ES-I3 (cell line): ENCODE results near the gene PYROXD2.
"Not testable (repeated sequence)": the region's sequence is repeated elsewhere in the genome, so short reads cannot be mapped to it uniquely, and the experiment has no call there.

ENCODE experiments used
- H3K36me3 ChIP-seq: 2 replicates; pipeline ENCODE4 v1.6.1; 2013; ENCODE audit warnings: mild to moderate bottlenecking, low read length, control low read depth, moderate library complexity; ENCODE audit not compliant: insufficient read depth
- H3K4me1 ChIP-seq: 2 replicates; pipeline ENCODE4 v1.6.1; 2013; ENCODE audit warnings: mild to moderate bottlenecking, control low read depth, low read length; ENCODE audit not compliant: insufficient read depth
- H3K9ac ChIP-seq: 2 replicates; pipeline ENCODE4 v1.6.1; 2013; ENCODE audit warnings: low read depth, mild to moderate bottlenecking, low read length, moderate library complexity
- H3K9me3 ChIP-seq: 2 replicates; pipeline ENCODE4 v1.6.1; 2013; ENCODE audit warnings: mild to moderate bottlenecking, low read length, moderate library complexity; ENCODE audit not compliant: control insufficient read depth, insufficient read depth

The PYROXD2 gene

GRCh38 chr10:98399784-98400183 lies 15.2 kb downstream of the PYROXD2 start:
- H3K36me3 ChIP-seq, result no peaks in the 10 kb centered on the region
- no peaks in the 10 kb centered on the region for H3K9me3 ChIP-seq
- H3K4me1 ChIP-seq, result no peaks in the 10 kb centered on the region
- H3K9ac ChIP-seq, result no peak overlapping the region

DNA sequence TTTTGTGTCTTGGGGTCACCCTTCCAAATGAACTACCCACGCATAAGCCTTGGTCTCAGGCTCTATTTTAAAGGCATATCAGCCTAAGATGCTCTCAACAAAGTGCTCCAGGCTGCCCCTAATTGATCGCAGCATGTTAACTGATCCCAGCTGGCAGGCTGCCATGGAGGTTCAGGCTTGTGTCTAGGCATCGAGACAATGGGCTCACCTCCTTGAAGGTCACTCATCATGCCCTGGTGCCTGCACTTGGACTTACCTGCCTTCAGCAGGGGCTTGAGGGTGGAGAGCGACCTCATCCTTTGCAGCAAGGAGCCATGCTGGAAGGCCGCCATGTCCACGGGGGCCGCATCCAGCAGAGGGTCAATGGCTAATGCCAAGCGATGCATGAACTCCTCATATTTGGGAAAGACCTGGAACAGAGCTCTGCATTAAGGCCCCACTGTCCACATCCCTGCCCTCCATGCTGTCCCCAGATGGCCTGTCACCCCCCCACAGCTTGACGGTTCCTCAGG lies 17.8 kb downstream of the PYROXD2 start:
- Histone ChIP-seq H3K4me1 (no peaks in the 10 kb centered on the region), H3K9ac (no peak overlapping the region), H3K9me3 (no peaks in the 10 kb centered on the region), H3K36me3 (no peaks in the 10 kb centered on the region)

GRCh38 chr10:98396096-98397063 lies 18.6 kb downstream of the PYROXD2 start:
- Histone ChIP-seq H3K4me1 (no peaks in the 10 kb centered on the region), H3K9ac (no peak overlapping the region), H3K9me3 (no peaks in the 10 kb centered on the region), H3K36me3 (no peaks in the 10 kb centered on the region)

- no peaks in the 10 kb centered on the region for H3K36me3 ChIP-seq
- H3K4me1 ChIP-seq, result no peaks in the 10 kb centered on the region
- no peak overlapping the region for H3K9ac ChIP-seq
- H3K9me3 ChIP-seq, result no peaks in the 10 kb centered on the region
Measured at GRCh38 chr10:98394851-98395440, 20.0 kb downstream of the PYROXD2 start.

GRCh38 chr10:98391578-98391991 lies 23.4 kb downstream of the PYROXD2 start:
- no peaks in the 10 kb centered on the region for H3K4me1 ChIP-seq
- no peak overlapping the region for H3K9ac ChIP-seq
- no peaks in the 10 kb centered on the region for H3K9me3 ChIP-seq
- H3K36me3 ChIP-seq, result no peaks in the 10 kb centered on the region

GRCh38 chr10:98391065-98391464 lies 23.9 kb downstream of the PYROXD2 start:
- no peak overlapping the region for H3K9ac ChIP-seq
- no peaks in the 10 kb centered on the region for H3K4me1 ChIP-seq
- H3K9me3 ChIP-seq, result no peaks in the 10 kb centered on the region
- no peaks in the 10 kb centered on the region for H3K36me3 ChIP-seq

- Histone ChIP-seq H3K9me3 (no peaks in the 10 kb centered on the region), H3K4me1 (no peaks in the 10 kb centered on the region), H3K9ac (no peak overlapping the region), H3K36me3 (no peaks in the 10 kb centered on the region)
Measured at GRCh38 chr10:98390406-98390805, 24.6 kb downstream of the PYROXD2 start.

GRCh38 chr10:98389398-98389797 lies 25.6 kb downstream of the PYROXD2 start:
- Histone ChIP-seq H3K9me3 (no peaks in the 10 kb centered on the region), H3K4me1 (no peaks in the 10 kb centered on the region), H3K9ac (no peak overlapping the region), H3K36me3 (no peaks in the 10 kb centered on the region)

DNA sequence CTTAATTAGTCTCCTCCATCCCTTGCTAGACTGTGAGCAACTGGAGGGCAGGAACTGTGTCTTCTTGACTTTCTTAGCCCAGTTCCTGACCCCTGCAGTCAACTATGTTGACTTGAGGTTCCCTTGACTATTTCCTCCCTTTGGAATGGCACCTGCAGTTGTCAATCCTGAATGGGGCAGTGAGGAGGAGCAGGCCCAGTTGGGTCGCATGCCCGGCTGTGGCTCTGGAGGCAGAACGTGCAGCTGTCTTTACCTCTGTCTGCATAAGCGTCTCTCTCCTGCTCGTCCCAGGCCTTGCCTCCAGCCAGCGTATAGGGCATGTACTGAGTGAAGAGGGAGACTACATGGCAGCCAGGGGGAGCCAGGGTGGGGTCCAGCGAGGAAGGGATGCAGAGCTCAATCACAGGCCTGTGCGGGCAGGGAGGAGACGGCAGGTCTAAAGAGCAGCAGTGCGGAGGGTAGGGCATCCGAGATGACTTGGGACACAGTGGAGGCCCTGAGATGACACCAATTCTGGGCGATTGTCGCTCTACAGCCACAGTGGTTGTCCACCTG lies 26.8 kb downstream of the PYROXD2 start:
- Histone ChIP-seq H3K9ac (no peak overlapping the region), H3K36me3 (no peaks in the 10 kb centered on the region), H3K9me3 (no peaks in the 10 kb centered on the region), H3K4me1 (no peaks in the 10 kb centered on the region)

DNA sequence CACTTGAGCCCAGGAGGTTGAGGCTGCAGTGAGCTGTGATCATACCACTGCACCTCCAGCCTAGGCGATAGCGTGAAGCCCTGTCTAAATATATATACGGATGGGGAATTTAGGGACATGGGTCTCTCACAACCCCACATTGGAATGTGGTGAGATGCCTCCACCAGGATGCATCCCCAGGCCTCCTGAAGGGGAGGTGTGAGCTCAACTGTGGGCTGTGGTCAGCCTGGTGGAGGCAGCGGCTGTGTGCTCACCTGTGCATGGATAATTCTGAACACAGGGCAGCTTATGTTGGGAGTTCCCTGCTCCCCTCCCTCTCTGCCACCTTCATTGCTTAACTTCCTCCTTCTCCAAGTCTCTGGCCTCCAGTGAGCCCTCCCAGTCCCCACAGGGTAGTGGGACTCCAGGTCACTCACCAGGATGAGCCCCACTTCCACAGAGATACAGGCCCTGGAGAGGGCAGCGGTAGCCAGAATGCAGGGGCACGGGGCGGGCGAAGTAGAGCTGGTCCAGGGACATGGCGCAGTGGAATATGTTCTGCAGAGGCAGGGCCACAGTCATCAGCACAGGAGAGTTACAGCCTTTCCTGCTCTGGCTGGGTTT lies 30.4 kb downstream of the PYROXD2 start:
- Histone ChIP-seq H3K36me3 (no peaks in the 10 kb centered on the region), H3K9me3 (no peaks in the 10 kb centered on the region), H3K4me1 (no peaks in the 10 kb centered on the region), H3K9ac (no peak overlapping the region)

DNA sequence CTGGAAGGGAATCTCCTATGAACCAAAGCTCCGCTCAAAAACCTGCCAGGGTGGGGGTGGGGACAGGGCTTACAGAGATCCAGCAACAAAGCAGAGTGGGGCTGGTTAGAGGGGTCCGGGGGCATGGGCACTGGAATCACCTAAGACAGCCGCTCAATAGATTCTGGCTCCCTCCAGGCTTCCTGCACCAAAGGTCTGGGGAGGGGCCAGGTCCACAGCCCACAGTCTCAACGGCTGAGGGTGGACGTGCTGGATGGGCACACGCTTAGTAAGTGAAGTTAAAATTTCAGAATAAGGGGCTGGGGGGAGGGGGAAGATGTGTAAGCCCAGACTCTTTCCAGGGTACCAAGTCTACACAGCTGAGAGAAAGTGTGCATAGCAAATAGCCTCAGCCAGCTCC lies 31.1 kb downstream of the PYROXD2 start:
- no peaks in the 10 kb centered on the region for H3K9me3 ChIP-seq
- no peaks in the 10 kb centered on the region for H3K4me1 ChIP-seq
- no peak overlapping the region for H3K9ac ChIP-seq
- H3K36me3 ChIP-seq, result no peaks in the 10 kb centered on the region

- H3K4me1 ChIP-seq, H3K36me3 ChIP-seq, H3K9ac ChIP-seq, H3K9me3 ChIP-seq: not testable (repeated sequence)
Measured at GRCh38 chr10:98383134-98383667, 31.8 kb downstream of the PYROXD2 start.

GRCh38 chr10:98382691-98383101 lies 32.3 kb downstream of the PYROXD2 start:
- no peaks in the 10 kb centered on the region for H3K4me1 ChIP-seq
- no peak overlapping the region for H3K9ac ChIP-seq
- no peaks in the 10 kb centered on the region for H3K36me3 ChIP-seq
- no peaks in the 10 kb centered on the region for H3K9me3 ChIP-seq
